ENCODE data around the gene SLC6A12. TPM values are rescaled to one million over a fixed set of nuclear protein-coding genes. Genes with fewer than 3 reads are reported as not detected.
"Not testable (repeated sequence)": the region's sequence is repeated elsewhere in the genome, so short reads cannot be mapped to it uniquely, and the experiment has no call there.

SLC6A12 gene
- total RNA-seq, 1 donor from 2014 or later, result not detected

DNA sequence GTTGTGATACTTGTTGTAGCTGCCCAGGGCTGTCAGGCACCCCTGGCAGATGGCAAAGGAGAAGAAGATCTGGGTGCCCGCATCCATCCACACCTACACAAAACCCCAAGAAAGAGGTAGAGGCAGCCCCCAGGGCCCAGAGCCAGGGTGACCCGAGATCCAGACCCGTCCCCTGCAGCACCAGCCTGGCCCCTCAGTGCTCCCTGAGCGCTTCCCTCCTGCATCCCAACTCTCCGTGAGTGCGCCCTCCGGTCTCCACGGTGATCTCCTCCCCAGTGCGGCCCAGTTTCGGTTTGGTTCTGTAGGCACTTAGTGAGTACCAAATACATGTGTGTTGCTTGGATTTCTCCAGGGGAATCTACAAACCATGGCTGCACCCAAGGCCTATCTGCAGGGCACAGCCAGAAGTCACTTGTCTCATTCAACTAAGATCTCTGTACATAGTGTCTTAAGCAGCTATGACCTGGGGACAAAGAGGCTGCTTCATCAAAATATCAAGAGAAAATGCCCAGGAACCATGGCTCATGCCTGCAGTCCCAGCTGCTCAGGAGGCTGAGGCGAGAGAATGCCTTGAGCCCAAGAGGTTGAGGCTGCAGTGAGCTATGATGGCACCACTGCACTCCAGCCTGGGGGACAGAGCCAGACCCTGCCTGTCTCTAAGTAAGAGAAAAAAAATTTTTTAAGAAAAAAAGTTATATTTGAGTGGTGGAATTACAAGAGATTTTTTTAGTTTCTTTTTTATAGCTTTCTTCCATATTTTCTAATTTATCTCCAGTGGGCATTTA, 15.9 kb downstream of the SLC6A12 start:
- no peak for DNase-seq (ENCODE audit: low spot score)

DNA sequence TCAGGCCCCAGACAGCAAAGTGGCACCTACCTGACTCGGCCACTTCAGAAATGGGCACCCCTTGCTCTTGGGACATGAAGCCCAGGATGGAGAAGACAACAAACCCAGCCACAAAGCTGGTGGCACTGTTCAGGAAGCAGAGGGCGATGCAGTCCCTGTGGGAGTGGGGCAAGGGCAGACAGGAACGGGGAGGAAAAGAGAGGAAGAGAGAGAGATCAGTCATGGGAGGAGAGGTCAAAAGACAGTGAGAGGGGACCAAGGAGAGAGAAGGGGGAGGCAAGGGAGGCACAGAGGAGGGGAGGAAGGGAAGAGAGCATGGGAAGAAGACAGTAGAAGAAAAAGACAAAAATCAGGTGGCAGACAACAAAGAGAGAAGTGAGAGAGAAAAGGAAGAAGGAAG, 16.6 kb downstream of the SLC6A12 start:
- no peak for DNase-seq (ENCODE audit: low spot score)

DNA sequence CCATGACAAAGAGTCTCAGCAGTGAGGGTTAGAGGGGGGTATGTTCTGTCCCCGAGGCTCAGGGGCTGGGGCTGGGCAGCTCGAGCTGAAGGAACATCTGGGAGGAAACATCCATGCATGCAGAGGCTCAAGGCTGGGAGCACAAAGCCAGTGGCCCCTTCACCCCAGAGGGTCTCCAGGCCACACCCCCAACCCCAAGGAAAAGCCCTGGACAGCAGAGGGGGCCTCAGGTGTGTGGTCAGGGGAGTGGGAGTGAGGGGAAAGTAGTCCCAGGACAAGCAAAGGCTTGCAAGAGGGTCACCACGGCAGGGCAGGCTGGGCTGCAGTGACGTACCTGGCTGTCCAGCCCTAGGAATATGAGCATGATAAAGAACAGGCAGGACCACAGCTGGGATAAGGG, 17.5 kb downstream of the SLC6A12 start:
- DNase-seq (ENCODE audit: low spot score), result no peak

DNA sequence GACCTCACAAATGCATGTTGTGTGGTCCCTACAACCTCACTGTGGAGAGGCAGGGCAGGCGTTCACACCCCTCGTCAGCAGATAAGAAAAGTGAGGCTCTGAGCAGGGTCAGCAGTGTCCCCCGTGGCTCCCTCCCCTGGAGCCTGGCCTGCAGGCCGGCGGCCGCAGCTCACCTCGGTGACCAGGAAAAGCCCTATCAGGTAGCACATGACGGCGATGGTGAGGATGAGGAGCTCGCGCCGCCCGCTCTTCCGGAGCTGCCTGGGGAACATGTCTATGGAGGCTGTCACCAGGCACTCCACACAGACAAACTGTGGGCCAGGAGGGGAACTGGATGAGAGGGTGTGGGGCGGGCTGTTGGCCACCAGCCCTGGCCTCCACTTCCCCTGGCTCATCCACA, 18.0 kb downstream of the SLC6A12 start:
- DNase-seq (ENCODE audit: low spot score), result no peak

DNA sequence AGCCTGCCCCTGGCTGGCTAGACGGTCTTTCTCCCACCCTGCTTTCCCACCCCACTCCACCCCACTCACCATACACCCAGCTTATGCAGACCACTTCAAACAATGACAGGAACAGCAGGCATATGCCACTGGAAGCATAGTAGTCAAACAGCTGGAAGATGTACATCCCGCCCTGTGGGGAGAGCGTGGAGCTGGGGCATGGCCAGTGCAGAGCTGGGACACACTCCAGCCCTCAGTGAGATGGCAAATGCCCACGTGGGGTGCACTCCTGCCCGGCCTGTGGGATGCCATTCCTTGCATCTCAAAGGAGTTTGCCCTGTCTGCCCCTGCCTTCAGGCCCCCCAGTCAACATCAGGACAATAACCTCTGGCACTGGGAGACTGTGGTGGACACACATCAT, 18.8 kb downstream of the SLC6A12 start:
- DNase-seq (ENCODE audit: low spot score), result no peak

GRCh38 chr12:194276-194675, 19.7 kb downstream of the SLC6A12 start:
- DNase-seq (ENCODE audit: low spot score), result no peak

- DNase-seq (ENCODE audit: low spot score), result no peak
Observed at GRCh38 chr12:193261-193660, 20.7 kb downstream of the SLC6A12 start.

DNA sequence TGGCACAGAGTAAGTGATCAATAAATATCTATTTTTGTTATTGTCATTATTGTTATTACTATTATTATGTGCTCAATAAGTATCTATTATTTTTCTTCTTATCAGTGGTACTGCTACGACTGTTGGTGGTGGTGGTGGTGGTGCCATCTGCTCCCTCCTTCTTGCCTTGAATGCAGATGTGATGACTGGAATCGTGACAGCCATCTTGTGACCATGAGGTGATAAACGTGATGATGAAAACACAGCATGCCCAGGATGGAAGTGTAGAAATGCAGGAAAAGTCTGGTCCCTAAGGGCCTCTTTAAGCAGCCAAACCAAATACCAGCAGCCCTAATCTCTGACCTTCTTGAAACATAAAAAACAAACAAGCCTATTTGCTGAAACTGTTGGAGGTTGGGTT, 22.4 kb downstream of the SLC6A12 start:
- DNase-seq (ENCODE audit: low spot score), result no peak

DNA sequence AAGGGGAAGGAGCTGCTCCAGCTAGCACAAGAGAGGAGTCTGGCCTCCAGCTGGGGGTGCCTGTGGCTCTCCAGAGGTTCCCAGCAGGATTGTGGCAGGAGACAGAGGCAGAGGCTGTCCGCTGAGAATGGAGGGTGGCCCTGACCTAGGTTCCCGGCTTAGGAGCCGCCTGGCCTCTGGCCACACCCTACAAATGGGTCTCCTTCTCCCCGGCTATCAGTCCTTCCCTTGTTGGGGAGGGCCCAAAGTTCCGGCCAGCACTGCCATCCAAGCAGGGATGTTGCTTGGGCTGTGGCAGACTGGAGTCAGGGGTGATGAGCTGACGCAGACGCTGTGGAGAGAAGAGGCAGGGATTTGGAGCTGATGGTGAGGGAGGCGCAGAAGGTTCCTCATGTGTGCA, 23.1 kb downstream of the SLC6A12 start:
- no peak for DNase-seq (ENCODE audit: low spot score)

GRCh38 chr12:189622-189962, 24.4 kb downstream of the SLC6A12 start:
- DNase-seq (ENCODE audit: low spot score), result no peak

DNA sequence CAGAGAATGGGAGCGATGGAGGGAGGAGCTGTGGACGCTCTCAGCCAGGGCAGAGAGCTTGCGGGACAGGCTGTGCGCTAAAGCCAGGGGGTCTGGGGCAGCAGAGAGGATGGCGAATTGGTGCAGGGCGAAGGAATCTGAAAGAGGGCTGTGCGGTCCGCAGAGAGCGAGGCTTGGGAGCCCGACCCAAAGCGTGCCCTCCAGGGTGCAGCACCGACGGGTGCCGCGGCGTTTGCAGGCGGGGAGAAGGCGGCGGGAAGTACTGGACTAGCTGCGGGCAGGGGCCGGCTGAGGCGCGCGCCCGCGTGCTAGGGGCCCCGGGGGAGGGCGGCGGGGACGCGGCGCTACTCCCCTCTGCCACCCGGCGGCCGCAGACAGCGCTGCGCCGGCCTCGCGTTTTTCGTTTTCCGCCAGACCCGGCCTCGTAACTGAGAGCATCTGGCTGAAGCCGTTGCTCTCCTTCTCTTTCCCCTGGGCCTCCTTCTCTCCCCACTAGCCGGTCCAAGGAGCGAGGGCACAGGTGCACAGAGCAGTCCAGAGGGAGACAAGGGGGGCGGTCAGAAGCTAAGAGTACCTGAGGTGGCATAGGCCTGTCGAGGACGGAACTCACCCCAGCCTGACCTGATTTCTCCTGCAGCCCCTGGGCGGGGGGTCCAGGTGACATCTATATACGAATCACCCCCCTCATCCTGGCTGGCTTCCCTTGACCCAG, 24.9 kb downstream of the SLC6A12 start:
- DNase-seq (ENCODE audit: low spot score), result peak; percentile 49

GRCh38 chr12:187986-188909, 25.7 kb downstream of the SLC6A12 start:
- not testable (repeated sequence) for DNase-seq (ENCODE audit: low spot score)

DNA sequence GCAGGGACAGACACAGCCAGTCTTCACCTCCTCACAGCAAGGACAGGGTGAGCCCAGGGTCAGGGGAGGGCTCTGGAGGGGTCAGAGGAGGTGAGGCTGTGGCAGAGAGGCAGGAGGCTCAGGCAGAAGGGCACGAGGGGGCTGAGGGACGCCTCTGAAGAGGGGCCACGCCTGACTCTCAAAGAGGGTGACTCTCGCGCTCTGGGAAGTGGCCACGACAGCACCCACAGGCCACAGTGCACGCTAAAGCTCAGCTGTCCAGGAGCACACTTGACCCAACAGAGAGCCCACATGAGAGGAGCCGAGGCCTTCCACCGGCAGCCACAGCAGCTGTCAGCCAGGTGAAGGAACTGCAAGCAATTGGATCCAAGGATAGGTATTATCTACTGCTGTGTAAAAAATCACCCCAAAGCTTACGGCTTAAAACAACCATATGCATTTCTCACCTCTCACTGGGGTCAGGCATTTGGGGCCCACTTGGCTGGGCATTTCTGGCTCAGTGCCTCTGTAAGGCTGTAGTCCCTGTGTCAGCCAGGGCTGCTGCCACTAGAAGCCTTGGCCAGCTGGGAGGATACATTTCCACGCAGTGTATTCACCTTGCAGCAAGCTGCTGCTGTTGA, 27.8 kb downstream of the SLC6A12 start:
- no peak for DNase-seq (ENCODE audit: low spot score)

GRCh38 chr12:185576-185955, 28.4 kb downstream of the SLC6A12 start:
- no peak for DNase-seq (ENCODE audit: low spot score)

GRCh38 chr12:184811-185575, 29.0 kb downstream of the SLC6A12 start:
- no peak for DNase-seq (ENCODE audit: low spot score)

DNA sequence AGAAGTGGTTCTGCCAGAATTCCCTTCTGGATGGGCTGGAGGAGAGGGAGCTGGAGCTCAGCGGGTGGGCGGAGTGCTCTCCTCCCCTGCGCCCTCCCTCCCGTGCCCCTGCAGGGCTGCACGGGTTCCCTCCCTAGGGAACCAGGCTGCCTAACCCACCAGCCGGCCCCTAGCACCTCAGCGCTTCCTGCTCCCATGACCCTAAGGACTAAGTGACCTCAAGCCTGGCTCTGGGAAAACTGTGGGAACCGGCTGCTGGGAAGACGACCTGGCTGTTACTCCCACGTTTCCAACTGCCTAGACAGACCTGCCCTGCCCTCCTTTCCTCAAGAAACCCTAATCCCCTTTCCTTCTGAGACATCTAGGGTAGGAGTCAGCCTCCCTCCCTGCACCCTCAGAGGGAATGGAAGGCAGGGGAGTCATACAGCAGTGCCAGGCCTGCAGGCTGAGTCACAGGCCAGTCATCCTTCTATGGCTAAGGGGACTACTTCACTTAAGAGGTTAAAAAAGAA, 31.5 kb downstream of the SLC6A12 start:
- peak; percentile 30 for DNase-seq (ENCODE audit: low spot score)

DNA sequence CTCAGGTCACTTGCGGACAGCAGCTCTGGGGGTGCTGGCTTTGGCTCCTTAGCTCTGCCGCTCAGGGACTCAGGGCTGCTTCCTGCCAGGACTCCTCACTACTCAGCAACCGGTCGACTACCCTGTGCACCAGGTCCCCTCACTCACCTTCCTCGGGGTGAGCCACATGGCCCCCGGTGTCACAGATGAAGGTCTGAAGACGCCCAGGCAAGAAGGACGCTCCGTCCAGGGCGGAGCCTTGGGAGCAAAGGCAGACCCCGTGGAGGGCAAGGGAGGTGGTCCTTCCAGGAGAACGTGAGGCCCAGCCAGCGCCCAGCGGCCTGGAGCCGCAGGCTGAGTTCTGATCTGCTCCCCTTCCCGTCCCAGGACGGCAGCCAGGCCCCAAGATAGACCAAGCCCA, 32.0 kb downstream of the SLC6A12 start:
- DNase-seq (ENCODE audit: low spot score), result no peak

DNA sequence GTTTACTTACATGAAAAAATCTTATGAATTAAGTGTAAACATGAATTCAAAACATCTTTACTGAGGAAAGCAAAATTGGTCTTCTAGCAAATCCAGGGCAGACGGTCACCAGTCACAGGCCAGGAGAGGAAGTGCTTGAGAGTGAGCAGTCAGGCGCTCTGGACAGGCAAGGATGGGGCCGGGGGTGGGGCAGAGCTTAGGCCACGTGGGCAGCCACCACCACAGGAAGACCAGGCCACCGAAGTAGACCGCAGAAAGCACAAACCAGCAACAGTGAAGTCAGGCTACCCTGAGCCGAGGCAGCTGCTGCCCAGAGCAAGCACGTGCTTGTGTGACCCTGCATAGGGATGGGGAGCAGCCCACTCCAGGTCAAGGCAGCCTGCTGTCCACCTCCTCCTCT, 33.5 kb downstream of the SLC6A12 start:
- DNase-seq (ENCODE audit: low spot score), result peak; percentile 34

GRCh38 chr12:179885-180284, 34.1 kb downstream of the SLC6A12 start:
- no peak for DNase-seq (ENCODE audit: low spot score)

- DNase-seq (ENCODE audit: low spot score), result no peak
Observed at GRCh38 chr12:179131-179884, 34.6 kb downstream of the SLC6A12 start.

Measured in umbilical cord (tissue), 2 donors.